Osteoblast (primary cell): ENCODE data around the gene PNPLA5. TPM values are rescaled to one million over a fixed set of nuclear protein-coding genes. Genes with fewer than 3 reads are reported as not detected.

ENCODE experiments used
- DNase-seq: peaks from one replicate; pipeline ENCODE4 v3.0.0; 2011; ENCODE audit warnings: low spot score, mixed read lengths; ENCODE audit not compliant: insufficient read length; ENCODE audit errors: missing footprints
- H2AFZ ChIP-seq: 2 replicates; pipeline ENCODE4 v1.6.0; 2011; ENCODE audit warnings: mild to moderate bottlenecking, low read length
- H3K27ac ChIP-seq: 2 replicates; pipeline ENCODE4 v1.5.1; 2011; ENCODE audit warnings: mild to moderate bottlenecking, low read depth, low read length, moderate library complexity
- H3K27me3 ChIP-seq: 2 replicates; pipeline ENCODE4 v1.6.0; 2012; ENCODE audit warnings: mild to moderate bottlenecking, control low read depth, inconsistent platforms, low read length, moderate library complexity; ENCODE audit not compliant: insufficient read depth
- H3K36me3 ChIP-seq: 2 replicates; pipeline ENCODE4 v1.5.1; 2011; ENCODE audit warnings: mild to moderate bottlenecking, low read length, control low read depth, moderate library complexity; ENCODE audit not compliant: insufficient read depth
- H3K4me1 ChIP-seq: 2 replicates; pipeline ENCODE4 v1.5.1; 2011; ENCODE audit warnings: mild to moderate bottlenecking, low read length, control low read depth, moderate library complexity; ENCODE audit not compliant: insufficient read depth
- H3K4me2 ChIP-seq: 2 replicates; pipeline ENCODE4 v1.6.0; 2011; ENCODE audit warnings: mild to moderate bottlenecking, low read length; ENCODE audit not compliant: insufficient read depth
- H3K4me3 ChIP-seq: fragments of 200-600 bp; sonication (generic); 3 replicates; pipeline ENCODE4 v1.5.1; 2012; ENCODE audit warnings: mild to moderate bottlenecking, low read length, inconsistent platforms; ENCODE audit not compliant: insufficient read depth
- H3K79me2 ChIP-seq: 2 replicates; pipeline ENCODE4 v1.6.0; 2012; ENCODE audit warnings: mild to moderate bottlenecking, low read length, control low read depth, inconsistent platforms; ENCODE audit not compliant: insufficient read depth
- H3K9me3 ChIP-seq: 2 replicates; pipeline ENCODE4 v1.5.1; 2011; ENCODE audit warnings: low read depth, low read length, control low read depth
- H4K20me1 ChIP-seq: 2 replicates; pipeline ENCODE4 v1.6.0; 2012; ENCODE audit warnings: mild to moderate bottlenecking, low read length, control low read depth; ENCODE audit not compliant: insufficient read depth
- CTCF ChIP-seq: IDR thresholded peaks from 2 replicates; pipeline ENCODE4 v1.5.1; 2011; ENCODE audit warnings: mild to moderate bottlenecking, low read depth, low read length, moderate library complexity; ENCODE audit errors: extremely low read depth
- total RNA-seq: library from RNA; depleted of rRNA; stranded (reverse); fragments of >200 nt; gene quantifications from 2 replicates; pipeline ENCODE4 v1.2.3, GENCODE V29; 2012

PNPLA5 gene
- total RNA-seq, 1 donor = not detected

GRCh38 chr22:43860126-43860525 is 31.7 kb downstream of the PNPLA5 start:
- H2AFZ ChIP-seq = no peak overlapping the region
- peak; percentile 44 for DNase-seq
- no peaks in the 10 kb centered on the region for H3K79me2 ChIP-seq
- H3K36me3 ChIP-seq = no peaks in the 10 kb centered on the region
- peaks cover 32% of the 10 kb centered on the region for H3K27me3 ChIP-seq
- no peaks in the 10 kb centered on the region for H4K20me1 ChIP-seq
- no peak overlapping the region for H3K4me2 ChIP-seq
- no peaks in the 10 kb centered on the region for H3K4me1 ChIP-seq
- TF ChIP-seq CTCF = no peak
- no peak overlapping the region for H3K4me3 ChIP-seq
- no peaks in the 10 kb centered on the region for H3K9me3 ChIP-seq
- H3K27ac ChIP-seq = no peak overlapping the region

GRCh38 chr22:43859621-43860020 is 32.2 kb downstream of the PNPLA5 start:
- Histone ChIP-seq H3K9me3 (no peaks in the 10 kb centered on the region), H3K27me3 (peaks cover 32% of the 10 kb centered on the region), H3K4me3 (no peak overlapping the region), H3K36me3 (no peaks in the 10 kb centered on the region), H2AFZ (no peak overlapping the region), H3K79me2 (no peaks in the 10 kb centered on the region), H3K4me2 (no peak overlapping the region), H4K20me1 (no peaks in the 10 kb centered on the region), H3K4me1 (no peaks in the 10 kb centered on the region), H3K27ac (no peak overlapping the region)
- peak; percentile 39 for DNase-seq
- TF ChIP-seq CTCF = no peak

GRCh38 chr22:43859176-43859575 is 32.6 kb downstream of the PNPLA5 start:
- no peak overlapping the region for H3K4me2 ChIP-seq
- H2AFZ ChIP-seq = no peak overlapping the region
- no peaks in the 10 kb centered on the region for H3K79me2 ChIP-seq
- H3K9me3 ChIP-seq = no peaks in the 10 kb centered on the region
- no peak overlapping the region for H3K27ac ChIP-seq
- no peaks in the 10 kb centered on the region for H3K4me1 ChIP-seq
- H4K20me1 ChIP-seq = no peaks in the 10 kb centered on the region
- no peaks in the 10 kb centered on the region for H3K36me3 ChIP-seq
- TF ChIP-seq CTCF = no peak
- no peak overlapping the region for H3K4me3 ChIP-seq
- DNase-seq = peak; percentile 22
- H3K27me3 ChIP-seq = peaks cover 32% of the 10 kb centered on the region

- Histone ChIP-seq H2AFZ (no peak overlapping the region), H3K4me1 (no peaks in the 10 kb centered on the region), H3K27ac (no peak overlapping the region), H3K79me2 (no peaks in the 10 kb centered on the region), H3K36me3 (no peaks in the 10 kb centered on the region), H3K4me2 (no peak overlapping the region), H4K20me1 (no peaks in the 10 kb centered on the region), H3K9me3 (no peaks in the 10 kb centered on the region), H3K27me3 (peaks cover 25% of the 10 kb centered on the region), H3K4me3 (no peak overlapping the region)
- DNase-seq = peak; percentile 32
- TF ChIP-seq CTCF = no peak
Measured at GRCh38 chr22:43858156-43858895, 33.5 kb downstream of the PNPLA5 start.
